GM12892 (cell line): Measurements from ENCODE around the gene FAM20A.

Experiments
- POLR2A ChIP-seq: IDR thresholded peaks from 2 replicates; pipeline ENCODE4 v1.6.1; 2011; ENCODE audit warnings: low read depth, low read length, control low read depth
- POLR2AphosphoS5 ChIP-seq: IDR thresholded peaks from 2 replicates; pipeline ENCODE4 v1.6.1; 2011; ENCODE audit warnings: low read depth, low read length, control low read depth

DNA sequence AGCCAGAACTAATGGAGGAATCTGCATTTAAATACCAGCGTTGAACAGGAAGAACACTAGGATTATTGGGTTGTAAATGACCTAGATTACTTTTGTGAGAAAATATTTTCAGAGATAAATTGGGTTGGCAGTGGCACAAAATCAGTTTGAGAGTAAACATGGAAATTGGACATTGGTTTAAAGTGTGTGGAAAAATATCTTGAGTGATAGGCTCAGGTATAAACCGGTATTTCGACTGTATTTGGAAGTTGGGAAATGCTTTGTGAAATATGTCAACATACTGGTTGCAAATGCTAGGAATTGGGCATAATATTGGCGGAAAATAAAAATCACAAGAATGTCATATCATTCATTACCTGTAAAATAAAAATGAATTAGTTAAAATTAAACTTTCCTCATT lies 73.9 kb downstream of the FAM20A start:
- no peak for TF ChIP-seq POLR2A
- no peak for TF ChIP-seq POLR2AphosphoS5
